ENCODE results near the gene TMEM217.
A peak's percentile ranks its signal among the peaks of the same experiment; 100 is the strongest.
"Not testable (repeated sequence)": the region's sequence is repeated elsewhere in the genome, so short reads cannot be mapped to it uniquely, and the experiment has no call there.

TMEM217 gene

GRCh38 chr6:37257634-37258404, at the start of gene TMEM217, which contains the start of gene TBC1D22B:
Gene TMEM217 (minus strand): TSS chr6:37258144. CDS start chr6:37219030, 39,114 bp downstream.
Gene TBC1D22B (plus strand): TSS chr6:37257772. CDS start chr6:37257918, 146 bp downstream.
- DNase-seq (ENCODE audit: low read depth), result no peak

GRCh38 chr6:37307484-37307883, 49.5 kb upstream of the TMEM217 start:
- DNase-seq (ENCODE audit: low read depth), result not testable (repeated sequence)

GRCh38 chr6:37306624-37307222, 48.8 kb upstream of the TMEM217 start:
- no peak for DNase-seq (ENCODE audit: low read depth)

- no peak for DNase-seq (ENCODE audit: low read depth)
Observed at GRCh38 chr6:37305841-37306425, 48.0 kb upstream of the TMEM217 start.

- no peak for DNase-seq (ENCODE audit: low read depth)
Observed at GRCh38 chr6:37304766-37305165, 46.8 kb upstream of the TMEM217 start.

- no peak for DNase-seq (ENCODE audit: low read depth)
Observed at GRCh38 chr6:37303891-37304503, 46.1 kb upstream of the TMEM217 start.

- no peak for DNase-seq (ENCODE audit: low read depth)
Observed at GRCh38 chr6:37303091-37303660, 45.2 kb upstream of the TMEM217 start.

GRCh38 chr6:37302086-37302686, 44.2 kb upstream of the TMEM217 start:
- DNase-seq (ENCODE audit: low read depth), result no peak

- no peak for DNase-seq (ENCODE audit: low read depth)
Observed at GRCh38 chr6:37299990-37300389, 42.0 kb upstream of the TMEM217 start.

GRCh38 chr6:37298958-37299357, 41.0 kb upstream of the TMEM217 start:
- DNase-seq (ENCODE audit: low read depth), result no peak

GRCh38 chr6:37297637-37298036, 39.7 kb upstream of the TMEM217 start:
- DNase-seq (ENCODE audit: low read depth), result not testable (repeated sequence)

- no peak for DNase-seq (ENCODE audit: low read depth)
Observed at GRCh38 chr6:37293426-37293825, 35.5 kb upstream of the TMEM217 start.

- no peak for DNase-seq (ENCODE audit: low read depth)
Observed at GRCh38 chr6:37289931-37290330, 32.0 kb upstream of the TMEM217 start.

- no peak for DNase-seq (ENCODE audit: low read depth)
Observed at GRCh38 chr6:37288247-37288646, 30.3 kb upstream of the TMEM217 start.

GRCh38 chr6:37287519-37288157, 29.7 kb upstream of the TMEM217 start:
- DNase-seq (ENCODE audit: low read depth), result no peak

- DNase-seq (ENCODE audit: low read depth), result no peak
Observed at GRCh38 chr6:37285861-37286311, 27.9 kb upstream of the TMEM217 start.

- DNase-seq (ENCODE audit: low read depth), result no peak
Observed at GRCh38 chr6:37284781-37285180, 26.8 kb upstream of the TMEM217 start.

GRCh38 chr6:37283671-37284151, 25.8 kb upstream of the TMEM217 start:
- peak; percentile 51 for DNase-seq (ENCODE audit: low read depth)

- DNase-seq (ENCODE audit: low read depth), result no peak
Observed at GRCh38 chr6:37283268-37283667, 25.3 kb upstream of the TMEM217 start.

GRCh38 chr6:37282371-37282770, 24.4 kb upstream of the TMEM217 start:
- no peak for DNase-seq (ENCODE audit: low read depth)
